B cell (primary cell): ENCODE data around the gene PPP1R11. TPM values are rescaled to one million over a fixed set of nuclear protein-coding genes. Genes with fewer than 3 reads are reported as not detected.
A peak's percentile ranks its signal among the peaks of the same experiment; 100 is the strongest.

Experiments used
- ATAC-seq: fragments of 200-7000 bp; cut with Tn5 transposase; one replicate; pipeline ENCODE4 v1.10.0; 2021; ENCODE audit warnings: low read depth, mild to moderate bottlenecking, moderate number of reproducible peaks, moderate library complexity
- CTCF ChIA-PET: fragments of 350-600 bp; sonication (Branson Sonifier 250); formaldehyde crosslinking; loops from one replicate; lab custom pipeline; 2021; ENCODE audit warnings: antibody characterized with exemption, inconsistent platforms; lab: Charles Lee
- POLR2A ChIA-PET: fragments of 350-600 bp; sonication (Branson Sonifier 250); formaldehyde crosslinking; loops from one replicate; lab custom pipeline; 2021; ENCODE audit warnings: antibody characterized with exemption; lab: Charles Lee
- DNase-seq: peaks from one replicate; pipeline ENCODE4 v3.0.0; 2013
- H2AFZ ChIP-seq: 2 replicates; pipeline ENCODE4 v1.6.1; 2012; ENCODE audit warnings: mild to moderate bottlenecking, low read depth, low read length; ENCODE audit not compliant: insufficient read depth, poor library complexity, severe bottlenecking
- H3K27ac ChIP-seq, 2 donors: 1 replicate in 1 of 2; 2 replicates in 1 of 2; pipeline ENCODE4 v1.5.1; 2012 to 2013; ENCODE audit warnings: low read length in 2 of 2, mild to moderate bottlenecking in 2 of 2, moderate library complexity in 1 of 2
- H3K27me3 ChIP-seq, 4 experiments: fragments of 200-600 bp in 1 of 4; sonication (generic) in 1 of 4; replicated peaks in 1 of 4; 1 replicate in 2 of 4; 2 replicates in 2 of 4; pipeline versions ENCODE4 v1.6.1 to v1.7.0; 2013 to 2016; ENCODE audit warnings: low read length in 3 of 4, mild to moderate bottlenecking in 2 of 4, mixed read lengths in 1 of 4, moderate library complexity in 1 of 4; ENCODE audit not compliant: insufficient read depth in 4 of 4, control insufficient read depth in 3 of 4; ENCODE audit errors: control extremely low read depth in 1 of 4
- H3K36me3 ChIP-seq, 2 experiments: replicated peaks in 1 of 2; 1 replicate in 1 of 2; 2 replicates in 1 of 2; pipeline versions ENCODE4 v1.6.1 to v1.7.1; 2013; ENCODE audit warnings: low read length in 1 of 2; ENCODE audit not compliant: insufficient read depth in 2 of 2, control insufficient read depth in 1 of 2; ENCODE audit errors: control extremely low read depth in 1 of 2, extremely low read depth in 1 of 2
- H3K4me1 ChIP-seq, 2 donors: fragments of 200-600 bp in 1 of 2; sonication (generic) in 1 of 2; 1 replicate in 1 of 2; 2 replicates in 1 of 2; pipeline versions ENCODE4 v1.5.1 to v1.6.1; 2013 to 2017; ENCODE audit warnings: low read length in 2 of 2; ENCODE audit not compliant: control insufficient read depth in 2 of 2, insufficient read depth in 2 of 2
- H3K4me2 ChIP-seq: replicated peaks from 2 replicates; pipeline ENCODE3; 2012; ENCODE audit warnings: mild to moderate bottlenecking, low read depth, low read length; ENCODE audit not compliant: poor library complexity, severe bottlenecking
- H3K4me3 ChIP-seq, 5 experiments: fragments of 200-600 bp in 1 of 5; sonication (generic) in 1 of 5; 1 replicate in 3 of 5; 2 replicates in 2 of 5; pipeline versions ENCODE4 v1.5.1 to v1.7.0; 2011 to 2016; ENCODE audit warnings: low read length in 4 of 5, mild to moderate bottlenecking in 4 of 5, low read depth in 2 of 5, control low read depth in 1 of 5, moderate library complexity in 1 of 5; ENCODE audit not compliant: insufficient read depth in 1 of 5; ENCODE audit errors: control extremely low read depth in 1 of 5, extremely low read depth in 1 of 5
- H3K79me2 ChIP-seq: fragments of 200-600 bp; sonication (generic); one replicate; pipeline ENCODE4 v1.6.0; 2016; ENCODE audit warnings: low read length; ENCODE audit not compliant: control insufficient read depth, insufficient read depth
- H3K9ac ChIP-seq: fragments of 200-600 bp; sonication (generic); 2 replicates; pipeline ENCODE4 v1.6.1; 2017; ENCODE audit warnings: mild to moderate bottlenecking, low read length, moderate library complexity
- H3K9me3 ChIP-seq, 3 donors: one replicate each; pipeline versions ENCODE4 v1.6.1 to v1.7.1; 2013; ENCODE audit warnings: low read length in 2 of 3; ENCODE audit not compliant: control insufficient read depth in 2 of 3, insufficient read depth in 1 of 3; ENCODE audit errors: control extremely low read depth in 1 of 3
- H4K20me1 ChIP-seq: 2 replicates; pipeline ENCODE4 v1.6.0; 2012; ENCODE audit warnings: mild to moderate bottlenecking, low read length; ENCODE audit not compliant: insufficient read depth, control insufficient read depth, poor library complexity, severe bottlenecking
- H3K27ac Mint-ChIP-seq: one replicate; pipeline ENCODE4 v1.8.0; 2021; ENCODE audit warnings: mixed read lengths
- H3K27me3 Mint-ChIP-seq: one replicate; pipeline ENCODE4 v1.8.0; 2021; ENCODE audit warnings: mixed read lengths
- H3K4me1 Mint-ChIP-seq: one replicate; pipeline ENCODE4 v1.8.0; 2021; ENCODE audit warnings: mixed read lengths
- H3K4me3 Mint-ChIP-seq: one replicate; pipeline ENCODE4 v1.8.0; 2021; ENCODE audit warnings: mixed read lengths
- H3K9me3 Mint-ChIP-seq: one replicate; pipeline ENCODE4 v1.8.0; 2022; ENCODE audit warnings: mixed read lengths; ENCODE audit not compliant: insufficient read depth
- EZH2 ChIP-seq: IDR thresholded peaks from 2 replicates; pipeline ENCODE4 v1.6.1; 2012; ENCODE audit warnings: borderline replicate concordance, low read depth, mild to moderate bottlenecking, moderate library complexity, low read length; ENCODE audit not compliant: insufficient read depth, poor library complexity, severe bottlenecking
- WGBS: methylation state at CpG from one replicate; pipeline ENCODE4 v1.1.5; 2013; ENCODE audit warnings: missing lambda C conversion rate; ENCODE audit not compliant: insufficient coverage; 5-methylcytosine and 5-hydroxymethylcytosine counted together
- intact Hi-C: fragments of 100-400 bp; cut with micrococcal nuclease; formaldehyde crosslinking; loops from one replicate; pipeline ENCODE4 v1.10.0; 2022
- polyA plus RNA-seq: library from polyadenylated mRNA; depleted of rRNA; stranded (reverse); fragments of >200 nt; gene quantifications from 2 replicates; pipeline ENCODE4 v1.2.3, GENCODE V29; 2012
- total RNA-seq, 2 donors: library from RNA; stranded (reverse); fragments of 120-200 nt in 1 of 2; gene quantifications; 1 replicate in 1 of 2; 2 replicates in 1 of 2; pipeline versions ENCODE4 v1.2.3 to v1.2.4, GENCODE V29; 2013 to 2022
- TF ChIP-seq, protein P1 (sequence below): fragments of 200-600 bp; IDR thresholded peaks from one replicate; pipeline ENCODE4 v1.8.0; 2022; ENCODE audit warnings: antibody characterized with exemption, mild to moderate bottlenecking

The PPP1R11 gene
- total and polyA plus RNA-seq, 2 donors (not counting 1 experiment from before 2014, with no cell fraction given), result 44.8 to 47.8 TPM

- H3K4me3 Mint-ChIP-seq, result peak overlapping the region; percentile 91
- Histone ChIP-seq H2AFZ (peak overlapping the region; percentile 82), H3K9ac (peak overlapping the region; percentile 56), H3K27ac (peak overlapping the region in 1 of 2 donors; percentile 22), H3K36me3 (no peaks in the 10 kb centered on the region), H3K4me1 (peaks cover 42 to 45% of the 10 kb centered on the region in 2 donors), H3K4me3 (peak overlapping the region in 4 of 5 experiments; percentile 41 to 62 (median 52)), H3K4me2 (peak overlapping the region; percentile 82), H3K27me3 (peaks cover 3 to 71% (median 53%) of the 10 kb centered on the region in 4 experiments), H3K9me3 (peaks cover 0 to 15% (median 0%) of the 10 kb centered on the region in 3 donors), H3K79me2 (no peaks in the 10 kb centered on the region), H4K20me1 (no peaks in the 10 kb centered on the region)
- no peaks in the 10 kb centered on the region for H3K9me3 Mint-ChIP-seq
- DNase-seq (no peak), ATAC-seq (peak; percentile 6)
- intact Hi-C loops, result loop anchor here (1.0 to 10.0 kb wide), 4 partner anchors 42 to 222 kb away; partner anchors contain the start of gene TRIM39
- no CpG with 5 or more reads among the region's 15 CpGs for WGBS
- H3K4me1 Mint-ChIP-seq, result peaks cover 36% of the 10 kb centered on the region
- TF ChIP-seq EZH2, result no peak
- TF ChIP-seq, protein P1, sequence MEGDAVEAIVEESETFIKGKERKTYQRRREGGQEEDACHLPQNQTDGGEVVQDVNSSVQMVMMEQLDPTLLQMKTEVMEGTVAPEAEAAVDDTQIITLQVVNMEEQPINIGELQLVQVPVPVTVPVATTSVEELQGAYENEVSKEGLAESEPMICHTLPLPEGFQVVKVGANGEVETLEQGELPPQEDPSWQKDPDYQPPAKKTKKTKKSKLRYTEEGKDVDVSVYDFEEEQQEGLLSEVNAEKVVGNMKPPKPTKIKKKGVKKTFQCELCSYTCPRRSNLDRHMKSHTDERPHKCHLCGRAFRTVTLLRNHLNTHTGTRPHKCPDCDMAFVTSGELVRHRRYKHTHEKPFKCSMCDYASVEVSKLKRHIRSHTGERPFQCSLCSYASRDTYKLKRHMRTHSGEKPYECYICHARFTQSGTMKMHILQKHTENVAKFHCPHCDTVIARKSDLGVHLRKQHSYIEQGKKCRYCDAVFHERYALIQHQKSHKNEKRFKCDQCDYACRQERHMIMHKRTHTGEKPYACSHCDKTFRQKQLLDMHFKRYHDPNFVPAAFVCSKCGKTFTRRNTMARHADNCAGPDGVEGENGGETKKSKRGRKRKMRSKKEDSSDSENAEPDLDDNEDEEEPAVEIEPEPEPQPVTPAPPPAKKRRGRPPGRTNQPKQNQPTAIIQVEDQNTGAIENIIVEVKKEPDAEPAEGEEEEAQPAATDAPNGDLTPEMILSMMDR, result no peak
- POLR2A ChIA-PET, result interaction anchor here (1.0 to 2.1 kb wide), 3 partner anchors 28 to 137 kb away, joined by 3 to 7 read pairs (median 3); partner anchors contain the start of gene POLR1H
- H3K27ac Mint-ChIP-seq, result peak overlapping the region; percentile 59
- CTCF ChIA-PET, result interaction anchor here (0.8 to 4.0 kb wide), 26 partner anchors 8 to 463 kb away, joined by 3 to 194 read pairs (median 4); partner anchors contain the start of genes POLR1H, PPP1R11, TRIM26 and TRIM39
- H3K27me3 Mint-ChIP-seq, result peaks cover 52% of the 10 kb centered on the region
These were observed 35.5 kb downstream of the PPP1R11 start for GRCh38 chr6:30102414-30102969.
